Keratinocyte (primary cell): ENCODE results near the gene ZHX3. TPM values are rescaled to one million over a fixed set of nuclear protein-coding genes. Genes with fewer than 3 reads are reported as not detected.

ENCODE experiments used
- DNase-seq: peaks from one replicate; pipeline ENCODE4 v3.0.0-alpha.2; 2011; ENCODE audit warnings: low read depth, missing footprints, low spot score
- FAIRE-seq: peaks from 2 replicates; lab custom pipeline; 2011; peaks lifted over from hg19 to GRCh38; lab: Jason Lieb, UNC
- H2AFZ ChIP-seq: 2 replicates; pipeline ENCODE4 v1.6.0; 2012; ENCODE audit warnings: low read length, control low read depth, inconsistent platforms; ENCODE audit not compliant: control insufficient read depth
- H3K27ac ChIP-seq: 2 replicates; pipeline ENCODE4 v1.5.1; 2011; ENCODE audit warnings: low read length; ENCODE audit not compliant: control insufficient read depth, insufficient read depth
- H3K27me3 ChIP-seq: 3 replicates; pipeline ENCODE4 v1.6.0; 2011; ENCODE audit warnings: low read length; ENCODE audit not compliant: control insufficient read depth, insufficient read depth; ENCODE audit errors: extremely low read depth
- H3K36me3 ChIP-seq, 2 experiments: 2 replicates in 1 of 2; 3 replicates in 1 of 2; pipeline ENCODE4 v1.5.1; 2011; ENCODE audit warnings: low read length in 2 of 2, mild to moderate bottlenecking in 1 of 2; ENCODE audit not compliant: control insufficient read depth in 2 of 2, insufficient read depth in 2 of 2; ENCODE audit errors: extremely low read depth in 1 of 2
- H3K4me1 ChIP-seq: 3 replicates; pipeline ENCODE4 v1.5.1; 2011; ENCODE audit warnings: low read length; ENCODE audit not compliant: control insufficient read depth, insufficient read depth; ENCODE audit errors: extremely low read depth
- H3K4me2 ChIP-seq: 3 replicates; pipeline ENCODE4 v1.6.0; 2011; ENCODE audit warnings: low read depth, low read length; ENCODE audit not compliant: control insufficient read depth, insufficient read depth; ENCODE audit errors: extremely low read depth
- H3K4me3 ChIP-seq, 3 experiments: fragments of 200-600 bp in 1 of 3; sonication (generic) in 1 of 3; 2 replicates in 2 of 3; 3 replicates in 1 of 3; pipeline ENCODE4 v1.5.1; 2011 to 2016; ENCODE audit warnings: low read length in 3 of 3, mild to moderate bottlenecking in 3 of 3, control low read depth in 2 of 3, inconsistent platforms in 1 of 3, low read depth in 1 of 3, mixed read lengths in 1 of 3, mixed run types in 1 of 3, moderate library complexity in 1 of 3; ENCODE audit not compliant: control insufficient read depth in 2 of 3, insufficient read depth in 2 of 3; ENCODE audit errors: extremely low read depth in 1 of 3
- H3K79me2 ChIP-seq: 2 replicates; pipeline ENCODE4 v1.6.0; 2012; ENCODE audit warnings: low read length; ENCODE audit not compliant: control insufficient read depth, insufficient read depth
- H3K9ac ChIP-seq: 3 replicates; pipeline ENCODE4 v1.6.0; 2011; ENCODE audit warnings: low read length; ENCODE audit not compliant: control insufficient read depth, insufficient read depth; ENCODE audit errors: extremely low read depth
- H3K9me1 ChIP-seq: 3 replicates; pipeline ENCODE4 v1.6.0; 2011; ENCODE audit warnings: low read length; ENCODE audit not compliant: control insufficient read depth, insufficient read depth; ENCODE audit errors: extremely low read depth
- H3K9me3 ChIP-seq: 2 replicates; pipeline ENCODE4 v1.5.1; 2012; ENCODE audit warnings: low read depth, low read length; ENCODE audit not compliant: control insufficient read depth
- H4K20me1 ChIP-seq: 3 replicates; pipeline ENCODE4 v1.6.0; 2011; ENCODE audit warnings: low read length; ENCODE audit not compliant: control insufficient read depth, insufficient read depth; ENCODE audit errors: extremely low read depth
- CTCF ChIP-seq, 3 experiments: IDR thresholded peaks in 1 of 3; conservative IDR thresholded peaks in 1 of 3; optimal IDR thresholded peaks in 1 of 3; 2 replicates in 2 of 3; 3 replicates in 1 of 3; pipeline versions ENCODE3 to v1.5.1; 2011; ENCODE audit warnings: low read length in 3 of 3, mild to moderate bottlenecking in 3 of 3, moderate library complexity in 2 of 3, control low read depth in 1 of 3, inconsistent platforms in 1 of 3; ENCODE audit not compliant: insufficient read depth in 2 of 3; ENCODE audit errors: extremely low read depth in 1 of 3
- EZH2 ChIP-seq: IDR thresholded peaks from one replicate; pipeline ENCODE4 v1.6.1; 2012; ENCODE audit warnings: inconsistent platforms, mild to moderate bottlenecking, low read length, moderate library complexity
- dilution Hi-C: fragments of 300-500 bp; cut with MboI; formaldehyde crosslinking; loops from one replicate; pipeline ENCODE4 v1.7.0; 2020; ENCODE audit warnings: low sequenced_read_pairs; ENCODE audit not compliant: extremely low pct_ligation_motif_present
- polyA plus RNA-seq, 5 experiments: library from polyadenylated mRNA; depleted of rRNA in 3 of 5; stranded (reverse) in 3 of 5; stranded (forward) in 1 of 5; unstranded in 1 of 5; fragments of >200 nt; gene quantifications; 1 replicate in 1 of 5; 2 replicates in 3 of 5; 3 replicates in 1 of 5; pipeline versions ENCODE4 v1.2.1 to v1.2.3, GENCODE V29; 2011 to 2012; ENCODE audit warnings: missing spikeins in 2 of 5, low read depth in 1 of 5, low replicate concordance in 1 of 5

The ZHX3 gene
- polyA plus RNA-seq, 1 donor (not counting 4 experiments of a cell fraction or from before 2014, with no cell fraction given): 16.5 TPM

- Histone ChIP-seq H3K9me3 (no peaks in the 10 kb centered on the region), H3K4me3 (no peak overlapping the region), H3K36me3 (peaks cover 1 to 6% of the 10 kb centered on the region in 2 experiments), H3K4me2 (no peak overlapping the region), H3K4me1 (peaks cover 17% of the 10 kb centered on the region), H3K9ac (no peak overlapping the region), H2AFZ (no peak overlapping the region), H4K20me1 (no peaks in the 10 kb centered on the region), H3K79me2 (no peaks in the 10 kb centered on the region), H3K9me1 (no peaks in the 10 kb centered on the region), H3K27me3 (no peaks in the 10 kb centered on the region), H3K27ac (no peak overlapping the region)
- TF ChIP-seq EZH2 (no peak), CTCF (optimal IDR thresholded peaks at IDR 0.05 in 1 of 3, IDR thresholded peaks at IDR 0.05 in 1 of 3, conservative IDR thresholded peaks at IDR 0.05 in 1 of 3; ENCODE audit: extremely low read depth in 1 of 3, insufficient read depth in 2 of 3, low read length in 3 of 3) (no peak)
- DNase-seq (no peak), FAIRE-seq (no peak)
- dilution Hi-C loops: no loop called here
Measured at GRCh38 chr20:41185013-41185757, 132.3 kb downstream of the ZHX3 start.

- dilution Hi-C loops: no loop called here
- H3K9ac ChIP-seq: no peak overlapping the region
- H3K9me1 ChIP-seq: no peaks in the 10 kb centered on the region
- H3K27me3 ChIP-seq: no peaks in the 10 kb centered on the region
- H3K9me3 ChIP-seq: no peaks in the 10 kb centered on the region
- DNase-seq (no peak), FAIRE-seq (no peak)
- H3K27ac ChIP-seq: no peak overlapping the region
- H3K4me1 ChIP-seq: peaks cover 17% of the 10 kb centered on the region
- TF ChIP-seq CTCF (optimal IDR thresholded peaks at IDR 0.05 in 1 of 3, IDR thresholded peaks at IDR 0.05 in 1 of 3, conservative IDR thresholded peaks at IDR 0.05 in 1 of 3; ENCODE audit: extremely low read depth in 1 of 3, insufficient read depth in 2 of 3, low read length in 3 of 3) (no peak), EZH2 (no peak)
- no peaks in the 10 kb centered on the region for H4K20me1 ChIP-seq
- no peak overlapping the region for H2AFZ ChIP-seq
- H3K79me2 ChIP-seq: peaks cover under 1% of the 10 kb centered on the region
- peaks cover 1 to 6% of the 10 kb centered on the region in 2 experiments for H3K36me3 ChIP-seq
- H3K4me3 ChIP-seq: no peak overlapping the region
- H3K4me2 ChIP-seq: no peak overlapping the region
Measured at GRCh38 chr20:41183831-41184230, 133.7 kb downstream of the ZHX3 start.
